Mesendoderm (in vitro differentiated cells): Measurements from ENCODE around the gene SLC30A7.
"Not testable (repeated sequence)": the region's sequence is repeated elsewhere in the genome, so short reads cannot be mapped to it uniquely, and the experiment has no call there.

Source experiments
- DNase-seq: peaks from one replicate; pipeline ENCODE4 v3.0.0; 2013
- H2AK5ac ChIP-seq: 2 replicates; pipeline ENCODE4 v1.6.1; 2013; ENCODE audit warnings: low read length, inconsistent platforms
- H2BK120ac ChIP-seq: 2 replicates; pipeline ENCODE4 v1.6.1; 2013; ENCODE audit warnings: low read depth, mild to moderate bottlenecking, low read length, moderate library complexity, mixed read lengths
- H2BK15ac ChIP-seq: replicated peaks from 2 replicates; pipeline ENCODE4 v1.6.1; 2013; ENCODE audit warnings: low read depth, mild to moderate bottlenecking, moderate library complexity
- H2BK5ac ChIP-seq: 2 replicates; pipeline ENCODE4 v1.6.1; 2013; ENCODE audit warnings: low read length, inconsistent platforms
- H3K18ac ChIP-seq: 2 replicates; pipeline ENCODE4 v1.6.1; 2013; ENCODE audit warnings: mild to moderate bottlenecking, low read length, mixed read lengths
- H3K23ac ChIP-seq: one replicate; pipeline ENCODE4 v1.6.1; 2013; ENCODE audit warnings: low read length
- H3K27ac ChIP-seq: 2 replicates; pipeline ENCODE4 v1.5.1; 2013; ENCODE audit warnings: low read depth, mild to moderate bottlenecking, inconsistent platforms, low read length, moderate library complexity
- H3K27me3 ChIP-seq: 2 replicates; pipeline ENCODE4 v1.6.1; 2013; ENCODE audit warnings: low read length, control low read depth, mild to moderate bottlenecking, inconsistent platforms; ENCODE audit not compliant: insufficient read depth, poor library complexity
- H3K36me3 ChIP-seq: 2 replicates; pipeline ENCODE4 v1.6.1; 2013; ENCODE audit warnings: low read length, inconsistent platforms; ENCODE audit not compliant: control insufficient read depth, insufficient read depth
- H3K4ac ChIP-seq: one replicate; pipeline ENCODE4 v1.6.1; 2013; ENCODE audit warnings: low read depth, mild to moderate bottlenecking, low read length, moderate library complexity
- H3K4me1 ChIP-seq: 2 replicates; pipeline ENCODE4 v1.6.1; 2013; ENCODE audit warnings: low read depth, low read length, inconsistent platforms; ENCODE audit not compliant: control insufficient read depth
- H3K4me2 ChIP-seq: 2 replicates; pipeline ENCODE4 v1.6.1; 2013; ENCODE audit warnings: low read length
- H3K4me3 ChIP-seq: 2 replicates; pipeline ENCODE4 v1.5.1; 2013; ENCODE audit warnings: mild to moderate bottlenecking, low read length
- H3K56ac ChIP-seq: one replicate; pipeline ENCODE4 v1.6.1; 2013; ENCODE audit warnings: low read length
- H3K79me1 ChIP-seq: 2 replicates; pipeline ENCODE4 v1.6.1; 2013; ENCODE audit warnings: low read length, inconsistent platforms
- H3K79me2 ChIP-seq: 2 replicates; pipeline ENCODE4 v1.6.1; 2013; ENCODE audit warnings: mild to moderate bottlenecking, low read length; ENCODE audit not compliant: control insufficient read depth, insufficient read depth
- H3K9ac ChIP-seq: 2 replicates; pipeline ENCODE4 v1.6.1; 2013; ENCODE audit warnings: low read length, inconsistent platforms
- H4K5ac ChIP-seq: one replicate; pipeline ENCODE4 v1.6.1; 2013; ENCODE audit warnings: low read length
- H4K8ac ChIP-seq: one replicate; pipeline ENCODE4 v1.6.1; 2013; ENCODE audit warnings: low read depth, mild to moderate bottlenecking, control low read depth, low read length, moderate library complexity
- WGBS: extraction: QIAGEN DNeasy Blood & Tissue Kit; methylation state at CpG from one replicate; pipeline ENCODE4 v1.1.7; 2013; ENCODE audit warnings: low lambda C conversion rate, missing lambda C conversion rate; ENCODE audit not compliant: insufficient coverage; ENCODE audit errors: extremely low coverage; 5-methylcytosine and 5-hydroxymethylcytosine counted together

SLC30A7 gene

DNA sequence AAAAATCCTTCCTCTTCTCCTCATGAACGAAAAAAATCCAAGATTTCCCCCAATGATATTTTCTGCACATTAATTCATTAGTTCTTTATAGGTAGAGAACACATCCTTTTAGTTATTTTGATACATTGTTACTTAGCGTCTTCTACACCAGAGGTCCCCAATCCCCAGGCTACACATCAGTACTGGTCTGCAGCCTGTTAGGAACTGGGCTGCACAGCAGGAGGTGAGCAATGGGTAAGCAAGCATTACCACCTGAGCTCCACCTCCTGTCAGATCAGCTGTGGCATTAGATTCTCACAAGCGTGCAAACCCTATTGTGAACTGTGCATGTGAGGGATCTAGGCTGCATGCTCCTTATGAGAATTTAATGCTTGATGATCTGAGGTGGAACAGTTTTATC is 14.2 kb upstream of the SLC30A7 start:
- Histone ChIP-seq H3K27ac (no peak overlapping the region), H4K5ac (no peak overlapping the region), H2BK120ac (no peak overlapping the region), H3K9ac (no peak overlapping the region), H4K8ac (no peak overlapping the region), H3K79me1 (no peaks in the 10 kb centered on the region), H2BK15ac (no peak overlapping the region), H3K4me2 (no peak overlapping the region), H3K23ac (no peak overlapping the region), H3K27me3 (no peaks in the 10 kb centered on the region), H3K4ac (no peak overlapping the region), H3K56ac (no peak overlapping the region), H3K36me3 (no peaks in the 10 kb centered on the region), H3K4me3 (no peak overlapping the region), H3K18ac (no peak overlapping the region), H2BK5ac (no peak overlapping the region), H3K79me2 (no peaks in the 10 kb centered on the region), H2AK5ac (no peak overlapping the region), H3K4me1 (no peaks in the 10 kb centered on the region)
- WGBS: no CpG with 5 or more reads among the region's 3 CpGs
- DNase-seq: peak; percentile 30

- H4K5ac ChIP-seq: no peak overlapping the region
- no peak overlapping the region for H3K23ac ChIP-seq
- no peak overlapping the region for H3K56ac ChIP-seq
- no peaks in the 10 kb centered on the region for H3K27me3 ChIP-seq
- DNase-seq: no peak
- H2AK5ac ChIP-seq: no peak overlapping the region
- H2BK15ac ChIP-seq: no peak overlapping the region
- no peaks in the 10 kb centered on the region for H3K4me1 ChIP-seq
- WGBS: no CpG with 5 or more reads among the region's 2 CpGs
- no peak overlapping the region for H3K4me2 ChIP-seq
- H2BK5ac ChIP-seq: no peak overlapping the region
- no peak overlapping the region for H2BK120ac ChIP-seq
- no peaks in the 10 kb centered on the region for H3K79me2 ChIP-seq
- no peak overlapping the region for H3K4ac ChIP-seq
- no peaks in the 10 kb centered on the region for H3K79me1 ChIP-seq
- no peak overlapping the region for H3K27ac ChIP-seq
- no peak overlapping the region for H4K8ac ChIP-seq
- no peaks in the 10 kb centered on the region for H3K36me3 ChIP-seq
- no peak overlapping the region for H3K4me3 ChIP-seq
- no peak overlapping the region for H3K18ac ChIP-seq
- H3K9ac ChIP-seq: no peak overlapping the region
Measured at GRCh38 chr1:100882698-100883097, 13.2 kb upstream of the SLC30A7 start.

DNA sequence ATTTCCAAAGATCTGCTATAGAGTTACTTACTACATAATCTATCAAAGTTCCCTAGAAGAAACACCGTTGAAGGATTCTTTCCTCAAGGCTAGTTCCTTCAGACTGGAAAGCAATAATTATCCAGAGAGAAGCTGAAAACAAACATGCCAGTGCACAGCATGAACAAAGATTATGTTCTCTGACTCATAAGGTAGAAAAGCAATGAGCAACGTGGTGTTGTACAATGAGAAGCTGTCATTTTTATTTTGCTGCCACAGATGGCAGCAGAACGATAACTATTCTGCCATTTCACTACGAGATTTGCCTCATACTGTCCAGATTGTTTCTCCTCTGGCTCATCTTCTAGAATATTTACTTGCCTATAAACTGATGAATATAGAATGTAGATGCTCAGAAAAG is 11.9 kb upstream of the SLC30A7 start:
- Histone ChIP-seq H3K4ac (no peak overlapping the region), H3K27ac (no peak overlapping the region), H2BK5ac (no peak overlapping the region), H4K5ac (no peak overlapping the region), H2BK120ac (no peak overlapping the region), H3K36me3 (no peaks in the 10 kb centered on the region), H3K23ac (no peak overlapping the region), H3K79me2 (no peaks in the 10 kb centered on the region), H3K79me1 (no peaks in the 10 kb centered on the region), H3K18ac (no peak overlapping the region), H3K9ac (no peak overlapping the region), H3K56ac (no peak overlapping the region), H3K4me2 (no peak overlapping the region), H3K4me3 (no peak overlapping the region), H3K27me3 (no peaks in the 10 kb centered on the region), H2AK5ac (no peak overlapping the region), H3K4me1 (no peaks in the 10 kb centered on the region), H4K8ac (no peak overlapping the region), H2BK15ac (no peak overlapping the region)
- no peak for DNase-seq
- no CpG with 5 or more reads among the region's 4 CpGs for WGBS

- H3K27me3 ChIP-seq, H3K36me3 ChIP-seq, H3K4me1 ChIP-seq, H2BK15ac ChIP-seq, H4K5ac ChIP-seq, H3K79me1 ChIP-seq, H3K9ac ChIP-seq, DNase-seq, H3K56ac ChIP-seq, H3K18ac ChIP-seq, H4K8ac ChIP-seq, H2BK5ac ChIP-seq, H3K4me3 ChIP-seq, H3K23ac ChIP-seq, H3K4ac ChIP-seq, H3K4me2 ChIP-seq, H2AK5ac ChIP-seq, H3K27ac ChIP-seq, H2BK120ac ChIP-seq: not testable (repeated sequence)
- WGBS: no CpG with 5 or more reads among the region's 1 CpG
- H3K79me2 ChIP-seq: peaks cover 11% of the 10 kb centered on the region
Measured at GRCh38 chr1:100889007-100889406, 6.9 kb upstream of the SLC30A7 start.

GRCh38 chr1:100889869-100890482 is 5.9 kb upstream of the SLC30A7 start:
- H3K56ac ChIP-seq, H2BK15ac ChIP-seq, DNase-seq, H2BK120ac ChIP-seq, H3K79me1 ChIP-seq, H3K36me3 ChIP-seq, H3K4ac ChIP-seq, H3K4me2 ChIP-seq, H4K8ac ChIP-seq, H4K5ac ChIP-seq, H3K23ac ChIP-seq, H3K27ac ChIP-seq, H3K9ac ChIP-seq, H3K18ac ChIP-seq, H3K27me3 ChIP-seq, H2BK5ac ChIP-seq, H2AK5ac ChIP-seq, H3K4me1 ChIP-seq: not testable (repeated sequence)
- no CpG with 5 or more reads among the region's 2 CpGs for WGBS
- peaks cover 11% of the 10 kb centered on the region for H3K79me2 ChIP-seq
- H3K4me3 ChIP-seq: peak overlapping the region; percentile 17

GRCh38 chr1:100891380-100891779 is 4.5 kb upstream of the SLC30A7 start:
- Histone ChIP-seq H2BK15ac (no peak overlapping the region), H2BK120ac (no peak overlapping the region), H3K4ac (no peak overlapping the region), H3K79me2 (peaks cover 15% of the 10 kb centered on the region), H3K4me3 (no peak overlapping the region), H3K36me3 (no peaks in the 10 kb centered on the region), H3K9ac (no peak overlapping the region), H4K5ac (no peak overlapping the region), H3K4me1 (peaks cover 3% of the 10 kb centered on the region), H3K56ac (no peak overlapping the region), H3K23ac (no peak overlapping the region), H3K18ac (no peak overlapping the region), H3K27ac (no peak overlapping the region), H2AK5ac (no peak overlapping the region), H3K79me1 (peaks cover 6% of the 10 kb centered on the region), H3K4me2 (no peak overlapping the region), H4K8ac (no peak overlapping the region), H3K27me3 (no peaks in the 10 kb centered on the region), H2BK5ac (no peak overlapping the region)
- DNase-seq: no peak
- no CpG with 5 or more reads among the region's 1 CpG for WGBS
